ENCODE data around the gene TRAF2.

DNA sequence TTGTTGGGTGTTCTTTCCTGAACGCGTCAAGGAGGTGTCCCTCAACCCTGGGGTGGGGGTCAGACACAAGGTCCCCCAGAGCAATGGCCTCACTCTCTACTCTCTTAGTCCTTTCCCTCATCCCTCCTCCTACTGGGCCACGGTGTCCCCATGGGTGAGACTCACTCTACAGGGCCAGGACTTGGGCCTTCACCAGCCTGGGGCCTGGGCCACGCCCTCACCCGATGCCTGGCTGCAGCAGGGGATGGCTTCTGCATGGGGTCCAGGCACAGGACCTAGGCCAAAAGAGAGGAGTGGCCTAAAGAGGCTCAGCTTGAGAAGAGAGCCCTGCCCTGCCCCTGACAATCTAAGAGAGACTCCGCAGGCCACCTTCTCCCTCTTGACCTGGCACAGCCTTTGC is 71.6 kb downstream of the TRAF2 start:
- no peak for TF ChIP-seq POLR2AphosphoS5 (IDR thresholded peaks at IDR 0.05; ENCODE audit: low read depth, low read length)
- TF ChIP-seq POLR2A (IDR thresholded peaks at IDR 0.05; ENCODE audit: low read depth, low read length) = no peak
- TF ChIP-seq TAF1 (IDR thresholded peaks at IDR 0.05; ENCODE audit: borderline replicate concordance, low read depth, low read length) = no peak

All from GM12892 (cell line).